DND-41 (cell line): ENCODE data around the gene C4A.

Experiments used
- ATAC-seq: fragments of 200-7000 bp; cut with Tn5 transposase; 3 replicates; pipeline ENCODE4 v1.9.1; 2021; ENCODE audit warnings: low read depth; ENCODE audit not compliant: insufficient read depth
- DNase-seq: peaks from one replicate; pipeline ENCODE4 v3.0.0-alpha.2; 2020
- H2AFZ ChIP-seq: 2 replicates; pipeline ENCODE4 v1.6.0; 2012; ENCODE audit warnings: low read depth, low read length
- H3K27ac ChIP-seq: 2 replicates; pipeline ENCODE4 v1.5.1; 2012; ENCODE audit warnings: low read length, inconsistent platforms
- H3K27me3 ChIP-seq: fragments of 200-600 bp; sonication (generic); 2 replicates; pipeline ENCODE4 v1.6.0; 2012; ENCODE audit warnings: low read length, mild to moderate bottlenecking, inconsistent platforms; ENCODE audit not compliant: insufficient read depth, poor library complexity
- H3K36me3 ChIP-seq: 2 replicates; pipeline ENCODE4 v1.5.1; 2012; ENCODE audit warnings: low read length, inconsistent platforms; ENCODE audit not compliant: insufficient read depth
- H3K4me1 ChIP-seq: 2 replicates; pipeline ENCODE4 v1.5.1; 2012; ENCODE audit warnings: mild to moderate bottlenecking, low read length; ENCODE audit not compliant: insufficient read depth
- H3K4me2 ChIP-seq: 2 replicates; pipeline ENCODE4 v1.6.0; 2012; ENCODE audit warnings: mild to moderate bottlenecking, moderate library complexity, low read length, inconsistent platforms; ENCODE audit not compliant: insufficient read depth
- H3K4me3 ChIP-seq, 2 experiments: fragments of 200-600 bp in 1 of 2; shearing (Covaris generic) in 1 of 2; 2 replicates each; pipeline ENCODE4 v1.5.1; 2012 to 2016; ENCODE audit warnings: inconsistent platforms in 2 of 2, low read length in 2 of 2, mild to moderate bottlenecking in 2 of 2, low read depth in 1 of 2, moderate library complexity in 1 of 2
- H3K79me2 ChIP-seq: 2 replicates; pipeline ENCODE4 v1.6.0; 2012; ENCODE audit warnings: low read length, inconsistent platforms; ENCODE audit not compliant: insufficient read depth
- H3K9ac ChIP-seq: 2 replicates; pipeline ENCODE4 v1.6.0; 2012; ENCODE audit warnings: low read depth, mild to moderate bottlenecking, inconsistent platforms, low read length, moderate library complexity
- H3K9me3 ChIP-seq: 2 replicates; pipeline ENCODE4 v1.5.1; 2012; ENCODE audit warnings: low read length, moderate library complexity, mild to moderate bottlenecking, inconsistent platforms; ENCODE audit not compliant: insufficient read depth, severe bottlenecking
- H4K20me1 ChIP-seq: 2 replicates; pipeline ENCODE4 v1.6.0; 2012; ENCODE audit warnings: low read length; ENCODE audit not compliant: insufficient read depth
- EZH2 ChIP-seq: IDR thresholded peaks from 3 replicates; pipeline ENCODE4 v1.6.1; 2012; ENCODE audit warnings: borderline replicate concordance, low read depth, mild to moderate bottlenecking, moderate library complexity, low read length, inconsistent platforms; ENCODE audit not compliant: severe bottlenecking
- TF ChIP-seq, protein P1 (sequence below): IDR thresholded peaks from 2 replicates; pipeline ENCODE4 v1.5.1; 2012; ENCODE audit warnings: borderline replicate concordance, low read length, moderate library complexity, mild to moderate bottlenecking; ENCODE audit not compliant: poor library complexity, severe bottlenecking; ENCODE audit errors: extremely low read depth

Gene C4A

GRCh38 chr6:31961616-31962015 is 20.2 kb upstream of the C4A start:
- DNase-seq (no peak), ATAC-seq (no peak)
- H4K20me1 ChIP-seq: no peaks in the 10 kb centered on the region
- H2AFZ ChIP-seq: no peak overlapping the region
- peaks cover 33% of the 10 kb centered on the region for H3K4me1 ChIP-seq
- TF ChIP-seq, protein P1, sequence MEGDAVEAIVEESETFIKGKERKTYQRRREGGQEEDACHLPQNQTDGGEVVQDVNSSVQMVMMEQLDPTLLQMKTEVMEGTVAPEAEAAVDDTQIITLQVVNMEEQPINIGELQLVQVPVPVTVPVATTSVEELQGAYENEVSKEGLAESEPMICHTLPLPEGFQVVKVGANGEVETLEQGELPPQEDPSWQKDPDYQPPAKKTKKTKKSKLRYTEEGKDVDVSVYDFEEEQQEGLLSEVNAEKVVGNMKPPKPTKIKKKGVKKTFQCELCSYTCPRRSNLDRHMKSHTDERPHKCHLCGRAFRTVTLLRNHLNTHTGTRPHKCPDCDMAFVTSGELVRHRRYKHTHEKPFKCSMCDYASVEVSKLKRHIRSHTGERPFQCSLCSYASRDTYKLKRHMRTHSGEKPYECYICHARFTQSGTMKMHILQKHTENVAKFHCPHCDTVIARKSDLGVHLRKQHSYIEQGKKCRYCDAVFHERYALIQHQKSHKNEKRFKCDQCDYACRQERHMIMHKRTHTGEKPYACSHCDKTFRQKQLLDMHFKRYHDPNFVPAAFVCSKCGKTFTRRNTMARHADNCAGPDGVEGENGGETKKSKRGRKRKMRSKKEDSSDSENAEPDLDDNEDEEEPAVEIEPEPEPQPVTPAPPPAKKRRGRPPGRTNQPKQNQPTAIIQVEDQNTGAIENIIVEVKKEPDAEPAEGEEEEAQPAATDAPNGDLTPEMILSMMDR: no peak
- no peak for TF ChIP-seq EZH2
- H3K27me3 ChIP-seq: no peaks in the 10 kb centered on the region
- H3K4me2 ChIP-seq: no peak overlapping the region
- H3K4me3 ChIP-seq: no peak overlapping the region
- no peak overlapping the region for H3K9ac ChIP-seq
- peaks cover 70% of the 10 kb centered on the region for H3K36me3 ChIP-seq
- no peak overlapping the region for H3K27ac ChIP-seq
- H3K9me3 ChIP-seq: no peaks in the 10 kb centered on the region
- H3K79me2 ChIP-seq: peaks cover 36% of the 10 kb centered on the region

DNA sequence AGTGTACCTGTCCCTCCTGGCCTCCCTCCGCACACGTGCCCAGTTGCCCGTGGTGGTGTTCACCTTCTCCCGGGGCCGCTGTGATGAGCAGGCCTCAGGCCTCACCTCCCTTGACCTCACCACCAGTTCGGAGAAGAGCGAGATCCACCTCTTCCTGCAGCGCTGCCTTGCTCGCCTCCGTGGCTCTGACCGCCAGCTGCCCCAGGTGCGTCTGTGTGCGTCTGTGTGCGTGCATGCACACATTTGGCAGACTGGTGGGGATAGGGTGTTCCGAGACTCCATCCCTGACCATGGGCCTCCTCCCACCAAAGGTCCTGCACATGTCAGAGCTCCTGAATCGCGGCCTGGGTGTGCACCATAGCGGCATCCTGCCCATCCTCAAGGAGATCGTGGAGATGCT is 17.9 kb upstream of the C4A start:
- H3K79me2 ChIP-seq: peaks cover 15% of the 10 kb centered on the region
- no peak for DNase-seq
- H2AFZ ChIP-seq: no peak overlapping the region
- no peak overlapping the region for H3K27ac ChIP-seq
- no peak for TF ChIP-seq EZH2
- TF ChIP-seq, protein P1: no peak
- no peak overlapping the region for H3K4me3 ChIP-seq
- H3K4me1 ChIP-seq: peaks cover 15% of the 10 kb centered on the region
- 0 out of 2 replicates have a peak, but pooled peaks cover under 1% of the 10 kb centered on the region for H4K20me1 ChIP-seq
- no peak overlapping the region for H3K9ac ChIP-seq
- H3K36me3 ChIP-seq: peaks cover 87% of the 10 kb centered on the region
- no peak overlapping the region for H3K4me2 ChIP-seq
- ATAC-seq: no peak
- no peaks in the 10 kb centered on the region for H3K27me3 ChIP-seq
- H3K9me3 ChIP-seq: no peaks in the 10 kb centered on the region

- peaks cover 13% of the 10 kb centered on the region for H3K79me2 ChIP-seq
- no peak overlapping the region for H3K4me3 ChIP-seq
- H3K4me1 ChIP-seq: peaks cover 15% of the 10 kb centered on the region
- no peak for DNase-seq
- H3K27ac ChIP-seq: no peak overlapping the region
- no peak for ATAC-seq
- no peak overlapping the region for H3K9ac ChIP-seq
- H3K36me3 ChIP-seq: peaks cover 98% of the 10 kb centered on the region
- TF ChIP-seq EZH2: no peak
- TF ChIP-seq, protein P1: no peak
- no peak overlapping the region for H3K4me2 ChIP-seq
- no peaks in the 10 kb centered on the region for H3K9me3 ChIP-seq
- no peaks in the 10 kb centered on the region for H3K27me3 ChIP-seq
- peaks cover 6% of the 10 kb centered on the region; the same call in 1 of the 2 replicates for H4K20me1 ChIP-seq
- no peak overlapping the region for H2AFZ ChIP-seq
These were observed 16.2 kb upstream of the C4A start for GRCh38 chr6:31965700-31966099.

GRCh38 chr6:31966506-31966905 is 15.4 kb upstream of the C4A start:
- DNase-seq: no peak
- no peak overlapping the region for H3K4me2 ChIP-seq
- H3K27ac ChIP-seq: no peak overlapping the region
- no peak overlapping the region for H3K4me3 ChIP-seq
- no peaks in the 10 kb centered on the region for H3K9me3 ChIP-seq
- TF ChIP-seq EZH2: no peak
- TF ChIP-seq, protein P1: no peak
- ATAC-seq: no peak
- H3K9ac ChIP-seq: no peak overlapping the region
- peaks cover 91% of the 10 kb centered on the region for H3K36me3 ChIP-seq
- peaks cover 6% of the 10 kb centered on the region; the same call in 1 of the 2 replicates for H4K20me1 ChIP-seq
- peaks cover 23% of the 10 kb centered on the region for H3K4me1 ChIP-seq
- no peak overlapping the region for H2AFZ ChIP-seq
- H3K27me3 ChIP-seq: no peaks in the 10 kb centered on the region
- H3K79me2 ChIP-seq: peaks cover 21% of the 10 kb centered on the region
